HFFc6 (cell line): Measurements from ENCODE around the gene SEC11C. TPM values are rescaled to one million over a fixed set of nuclear protein-coding genes. Genes with fewer than 3 reads are reported as not detected.
"Not testable (repeated sequence)": the region's sequence is repeated elsewhere in the genome, so short reads cannot be mapped to it uniquely, and the experiment has no call there.

ENCODE experiments used
- DNase-seq: peaks from one replicate; pipeline ENCODE4 v3.0.0-alpha.2; 2018
- H3K27ac Mint-ChIP-seq: 2 replicates; pipeline ENCODE4 v1.8.0; 2020; ENCODE audit warnings: mild to moderate bottlenecking, mixed read lengths
- H3K27me3 Mint-ChIP-seq: 2 replicates; pipeline ENCODE4 v1.8.0; 2021; ENCODE audit warnings: mild to moderate bottlenecking, moderate library complexity, mixed read lengths; ENCODE audit not compliant: insufficient read depth
- H3K36me3 Mint-ChIP-seq: 2 replicates; pipeline ENCODE4 v1.8.0; 2021; ENCODE audit warnings: low read depth, mixed read lengths
- H3K4me1 Mint-ChIP-seq: 2 replicates; pipeline ENCODE4 v1.8.0; 2020; ENCODE audit warnings: low read depth, mixed read lengths
- H3K4me3 Mint-ChIP-seq: 2 replicates; pipeline ENCODE4 v1.8.0; 2020; ENCODE audit warnings: mild to moderate bottlenecking, moderate library complexity, mixed read lengths
- H3K9me3 Mint-ChIP-seq: 2 replicates; pipeline ENCODE4 v1.8.0; 2020; ENCODE audit warnings: mild to moderate bottlenecking, mixed read lengths
- CTCF ChIP-seq: fragments of 200-600 bp; sonication (generic); IDR thresholded peaks from 2 replicates; pipeline ENCODE4 v1.5.0; 2021; ENCODE audit warnings: antibody characterized with exemption, mild to moderate bottlenecking
- total RNA-seq, 6 experiments: library from RNA; stranded (reverse); fragmentation: NEBNext Ultra II Directional; extraction: Animal tissue kit (Norgen Biotek cat#: 25700); gene quantifications; 2 replicates in 1 of 6; 3 replicates in 5 of 6; pipeline ENCODE4 v1.2.3, GENCODE V29; 2021

The SEC11C gene
- total RNA-seq, 6 experiments from 2014 or later = 39.5 to 59.8 (median 50.8) TPM

GRCh38 chr18:59141294-59142068, 1.8 kb downstream of the SEC11C start:
- TF ChIP-seq CTCF = no peak
- H3K4me3 Mint-ChIP-seq = peak overlapping the region; percentile 94; the same call in 1 of the 2 replicates
- H3K4me1 Mint-ChIP-seq = peaks cover 30% of the 10 kb centered on the region
- no peaks in the 10 kb centered on the region for H3K9me3 Mint-ChIP-seq
- H3K36me3 Mint-ChIP-seq = no peaks in the 10 kb centered on the region
- H3K27ac Mint-ChIP-seq = no peak overlapping the region
- no peak for DNase-seq
- peaks cover 7% of the 10 kb centered on the region for H3K27me3 Mint-ChIP-seq

- peaks cover 30% of the 10 kb centered on the region for H3K4me1 Mint-ChIP-seq
- no peak for TF ChIP-seq CTCF
- H3K27me3 Mint-ChIP-seq = peaks cover 3% of the 10 kb centered on the region; the same call in 1 of the 2 replicates
- H3K9me3 Mint-ChIP-seq = no peaks in the 10 kb centered on the region
- DNase-seq = no peak
- no peaks in the 10 kb centered on the region for H3K36me3 Mint-ChIP-seq
- no peak overlapping the region for H3K4me3 Mint-ChIP-seq
- H3K27ac Mint-ChIP-seq = no peak overlapping the region
Observed at GRCh38 chr18:59142274-59142673, 2.6 kb downstream of the SEC11C start.

- H3K4me1 Mint-ChIP-seq = peaks cover 30% of the 10 kb centered on the region
- H3K9me3 Mint-ChIP-seq, DNase-seq, H3K36me3 Mint-ChIP-seq, H3K27me3 Mint-ChIP-seq, H3K27ac Mint-ChIP-seq, H3K4me3 Mint-ChIP-seq: not testable (repeated sequence)
Observed at GRCh38 chr18:59142800-59143416, 3.2 kb downstream of the SEC11C start.

- DNase-seq = peak; percentile 32
- Mint-ChIP-seq H3K4me3 (peak overlapping the region; percentile 3; the same call in 1 of the 2 replicates), H3K4me1 (peaks cover 30% of the 10 kb centered on the region), H3K27ac (0 out of 2 replicates have a peak overlapping the region, but pooled peaks have one; percentile 0), H3K27me3 (peaks cover 3% of the 10 kb centered on the region; the same call in 1 of the 2 replicates), H3K9me3 (no peaks in the 10 kb centered on the region), H3K36me3 (no peaks in the 10 kb centered on the region)
- no peak for TF ChIP-seq CTCF
Observed at GRCh38 chr18:59143441-59143840, 3.8 kb downstream of the SEC11C start.

- no peaks in the 10 kb centered on the region for H3K9me3 Mint-ChIP-seq
- DNase-seq = no peak
- H3K27ac Mint-ChIP-seq = no peak overlapping the region
- H3K4me3 Mint-ChIP-seq = no peak overlapping the region
- TF ChIP-seq CTCF = no peak
- peaks cover 3% of the 10 kb centered on the region; the same call in 1 of the 2 replicates for H3K27me3 Mint-ChIP-seq
- peaks cover 30% of the 10 kb centered on the region for H3K4me1 Mint-ChIP-seq
- H3K36me3 Mint-ChIP-seq = no peaks in the 10 kb centered on the region
Observed at GRCh38 chr18:59144483-59144882, 4.8 kb downstream of the SEC11C start.

GRCh38 chr18:59145055-59145454, 5.4 kb downstream of the SEC11C start:
- DNase-seq = no peak
- no peaks in the 10 kb centered on the region for H3K36me3 Mint-ChIP-seq
- H3K9me3 Mint-ChIP-seq = no peaks in the 10 kb centered on the region
- TF ChIP-seq CTCF = no peak
- H3K27ac Mint-ChIP-seq = no peak overlapping the region
- peaks cover 30% of the 10 kb centered on the region for H3K4me1 Mint-ChIP-seq
- peaks cover 3% of the 10 kb centered on the region; the same call in 1 of the 2 replicates for H3K27me3 Mint-ChIP-seq
- no peak overlapping the region for H3K4me3 Mint-ChIP-seq
